GM15510 (cell line): ENCODE measurements around the gene DDX23.

Experiments used
- POLR2A ChIP-seq: IDR thresholded peaks from 3 replicates; pipeline ENCODE4 v1.6.1; 2011; ENCODE audit warnings: borderline replicate concordance; ENCODE audit not compliant: insufficient read length; ENCODE audit errors: extremely low read depth

Gene DDX23

DNA sequence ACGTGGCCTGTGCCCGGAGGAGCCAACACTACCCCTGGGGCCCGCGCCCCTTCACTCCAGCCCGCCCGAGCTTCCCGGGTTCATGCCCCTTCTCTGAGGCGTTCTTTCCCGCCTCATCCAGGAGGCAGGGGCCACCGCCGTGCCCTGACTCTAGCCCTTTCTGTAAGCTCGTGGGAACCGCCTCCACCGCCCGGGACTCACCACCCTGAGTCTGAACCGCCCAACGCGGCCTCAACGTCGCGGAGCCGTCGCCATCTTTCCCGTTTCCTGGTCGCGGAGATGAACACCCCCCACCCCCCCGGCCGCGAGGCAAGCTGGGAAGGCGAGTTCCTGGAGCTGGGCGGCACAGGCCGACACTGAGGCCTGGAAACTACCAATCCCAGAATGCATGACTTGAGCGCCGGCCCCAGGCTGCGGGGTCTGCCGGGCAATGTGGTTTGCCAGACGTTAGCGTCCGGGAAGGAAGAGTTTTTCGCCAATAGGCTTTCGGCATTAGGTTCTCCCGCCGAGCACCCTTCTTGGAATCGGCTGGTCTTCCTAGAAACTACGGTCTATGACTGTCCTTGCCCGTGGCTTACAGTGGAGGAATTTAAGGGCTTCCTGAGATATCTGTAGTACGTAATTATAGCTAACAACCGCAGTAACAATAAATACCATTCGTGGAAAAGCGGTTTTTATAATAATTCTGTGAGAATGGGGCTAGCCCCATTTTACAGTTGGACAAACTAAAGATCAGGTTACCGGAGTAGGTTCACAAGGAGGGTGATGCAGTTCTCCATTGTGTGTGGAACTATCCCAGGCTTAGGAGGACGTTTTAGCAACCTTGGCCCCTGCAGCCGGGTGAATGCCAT is at the start of gene DDX23:
Gene DDX23, minus strand, starts transcription at position 281 of the 851 bp plus-strand sequence. CDS start 6,381 bp downstream, outside the sequence.
- TF ChIP-seq POLR2A = peak; percentile 82

GRCh38 chr12:48901278-48901677 is 49.3 kb upstream of the DDX23 start:
- TF ChIP-seq POLR2A = no peak

- TF ChIP-seq POLR2A = no peak
These were observed 47.7 kb upstream of the DDX23 start for GRCh38 chr12:48899651-48900050.

DNA sequence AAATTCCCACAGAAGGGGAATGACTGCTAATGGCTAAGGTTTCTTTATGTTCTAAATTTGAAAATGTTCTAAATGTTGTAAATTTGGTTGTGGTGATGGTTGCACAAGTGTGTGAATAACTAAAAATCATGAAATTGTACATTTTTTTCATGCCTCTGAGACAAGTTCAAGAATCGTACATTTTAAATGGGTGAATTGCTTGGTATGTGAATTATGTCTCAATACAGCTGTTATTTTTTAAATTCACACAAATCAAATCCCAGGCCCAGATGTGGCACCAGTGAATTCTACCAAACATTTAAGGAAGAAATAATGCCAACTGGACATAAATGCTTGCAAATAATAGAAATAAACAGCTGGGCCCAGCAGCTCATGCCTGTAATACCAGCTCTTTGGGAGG is 42.3 kb upstream of the DDX23 start:
- TF ChIP-seq POLR2A = no peak

GRCh38 chr12:48890657-48891418 is 38.9 kb upstream of the DDX23 start:
- no peak for TF ChIP-seq POLR2A

GRCh38 chr12:48889679-48890078 is 37.7 kb upstream of the DDX23 start:
- no peak for TF ChIP-seq POLR2A

GRCh38 chr12:48883305-48884161 is 31.6 kb upstream of the DDX23 start:
- no peak for TF ChIP-seq POLR2A

DNA sequence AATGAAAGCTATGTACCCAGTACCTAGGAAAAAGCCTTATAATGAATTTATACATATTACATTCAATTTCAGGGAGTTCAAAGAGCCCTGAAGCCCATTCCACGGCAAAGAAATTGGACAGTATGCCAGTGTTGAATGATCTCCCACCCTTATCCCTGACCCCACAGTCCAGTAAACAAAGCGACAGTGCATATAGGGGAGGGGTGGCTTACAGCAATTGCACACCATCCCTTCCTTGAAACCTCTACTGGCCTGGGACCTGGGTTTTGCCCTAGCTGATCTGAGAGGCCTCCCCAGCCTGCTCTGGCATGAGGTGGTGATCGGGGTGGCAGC is 31.0 kb upstream of the DDX23 start:
- TF ChIP-seq POLR2A = no peak

GRCh38 chr12:48882315-48882687 is 30.3 kb upstream of the DDX23 start:
- TF ChIP-seq POLR2A = no peak

GRCh38 chr12:48881686-48882314 is 29.8 kb upstream of the DDX23 start:
- no peak for TF ChIP-seq POLR2A

GRCh38 chr12:48880647-48881046 is 28.7 kb upstream of the DDX23 start:
- no peak for TF ChIP-seq POLR2A

- no peak for TF ChIP-seq POLR2A
These were observed 26.6 kb upstream of the DDX23 start for GRCh38 chr12:48878548-48878947.

DNA sequence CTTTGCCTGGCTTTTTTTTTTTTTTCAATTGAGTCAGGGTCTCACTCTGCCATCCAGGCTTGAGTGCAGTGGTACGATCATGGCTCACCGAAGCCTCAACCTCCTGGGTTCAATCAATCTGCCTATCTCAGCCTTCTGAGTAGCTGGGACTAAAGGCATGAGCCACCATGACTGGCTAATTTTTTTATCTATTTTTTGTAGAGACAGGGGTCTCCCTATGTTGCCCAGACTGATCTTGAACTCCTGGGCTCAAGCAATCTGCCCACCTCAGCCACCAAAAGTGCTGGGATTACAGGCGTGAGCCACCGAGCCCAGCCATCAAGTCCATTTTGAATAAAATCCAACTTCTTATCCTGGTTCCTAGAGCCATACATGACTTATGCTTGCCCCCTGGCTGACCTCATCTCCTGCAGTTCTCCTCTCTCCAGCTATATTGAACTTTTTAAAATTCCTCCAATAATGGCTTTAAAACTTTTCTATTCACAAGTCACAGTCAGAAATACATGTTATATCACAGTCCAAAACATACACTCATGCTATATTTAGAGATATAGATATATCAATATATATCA is 24.1 kb upstream of the DDX23 start:
- no peak for TF ChIP-seq POLR2A

- no peak for TF ChIP-seq POLR2A
These were observed 21.1 kb upstream of the DDX23 start for GRCh38 chr12:48873096-48873495.
